AG04450 (cell line): Measurements from ENCODE around the gene RDX. TPM values are rescaled to one million over a fixed set of nuclear protein-coding genes. Genes with fewer than 3 reads are reported as not detected.

Experiments used
- CTCF ChIA-PET: fragments of 300-600, 350-600 bp; formaldehyde crosslinking; extraction: SDS; loops from one replicate; lab custom pipeline; 2022; ENCODE audit warnings: antibody characterized with exemption, inconsistent platforms; lab: Charles Lee
- POLR2A ChIA-PET: fragments of 350-600 bp; formaldehyde crosslinking; extraction: SDS; loops from one replicate; lab custom pipeline; 2021; ENCODE audit warnings: antibody characterized with exemption, inconsistent platforms; lab: Yijun Ruan, JAX
- DNase-seq: peaks from one replicate; pipeline ENCODE4 v3.0.0-alpha.2; 2011; ENCODE audit warnings: low read depth, low spot score
- H3K27ac ChIP-seq: one replicate; pipeline ENCODE4 v1.5.1; 2012; ENCODE audit warnings: low read depth, low read length, control low read depth
- H3K27me3 ChIP-seq: one replicate; pipeline ENCODE4 v1.6.0; 2012; ENCODE audit warnings: low read length; ENCODE audit not compliant: control insufficient read depth, insufficient read depth
- H3K4me3 ChIP-seq: 2 replicates; pipeline ENCODE4 v1.5.1; 2011; ENCODE audit warnings: mild to moderate bottlenecking, low read depth, low read length, control low read depth
- H3K9me3 ChIP-seq: 2 replicates; pipeline ENCODE4 v1.5.1; 2012; ENCODE audit warnings: low read length; ENCODE audit not compliant: control insufficient read depth, insufficient read depth
- CTCF ChIP-seq: IDR thresholded peaks from 2 replicates; pipeline ENCODE4 v1.5.1; 2011; ENCODE audit warnings: low read depth, low read length, control low read depth, inconsistent platforms
- polyA plus RNA-seq: library from polyadenylated mRNA; depleted of rRNA; stranded (reverse); fragments of >200 nt; gene quantifications from 2 replicates; pipeline ENCODE4 v1.2.3, GENCODE V29; 2011

The RDX gene
- polyA plus RNA-seq, 1 experiment = 92.3 TPM

- no peak for DNase-seq
- no peak overlapping the region for H3K27ac ChIP-seq
- CTCF ChIA-PET = interaction anchor here (0.7 kb wide), 1 partner anchor 14 kb away, joined by 3 read pairs; no protein-coding TSS in a partner anchor
Measured at GRCh38 chr11:110299006-110299785, 2.8 kb upstream of the RDX start.

GRCh38 chr11:110298301-110298765 is 1.9 kb upstream of the RDX start:
- POLR2A ChIA-PET = no interaction called here

More at GRCh38 chr11:110299006-110299785, 2.8 kb upstream of the RDX start:
- POLR2A ChIA-PET = no interaction called here
- no peak overlapping the region for H3K4me3 ChIP-seq
- H3K27me3 ChIP-seq = no peaks in the 10 kb centered on the region
- TF ChIP-seq CTCF = no peak
- no peaks in the 10 kb centered on the region; the same call in 1 of the 2 replicates for H3K9me3 ChIP-seq

GRCh38 chr11:110297726-110298300 is 1.4 kb upstream of the RDX start:
- POLR2A ChIA-PET = no interaction called here

More at GRCh38 chr11:110298301-110298765, 1.9 kb upstream of the RDX start:
- no peak for TF ChIP-seq CTCF
- Histone ChIP-seq H3K27me3 (no peaks in the 10 kb centered on the region), H3K27ac (no peak overlapping the region), H3K4me3 (no peak overlapping the region), H3K9me3 (no peaks in the 10 kb centered on the region; the same call in 1 of the 2 replicates)
- no peak for DNase-seq
- CTCF ChIA-PET = interaction anchor here (0.7 kb wide), 1 partner anchor 13 kb away, joined by 3 read pairs; no protein-coding TSS in a partner anchor

GRCh38 chr11:110297076-110297725 is 787 bp upstream of the RDX start:
- ChIA-PET POLR2A (interaction anchor here (1.0 kb wide), 1 partner anchor 16 kb away, joined by 4 read pairs; no protein-coding TSS in a partner anchor), CTCF (no interaction called here)
- DNase-seq = no peak
- no peak for TF ChIP-seq CTCF
- H3K4me3 ChIP-seq = peak overlapping the region; percentile 79
- H3K9me3 ChIP-seq = no peaks in the 10 kb centered on the region; the same call in 1 of the 2 replicates
- peak overlapping the region; percentile 73 for H3K27ac ChIP-seq
- H3K27me3 ChIP-seq = no peaks in the 10 kb centered on the region

More at GRCh38 chr11:110297726-110298300, 1.4 kb upstream of the RDX start:
- Histone ChIP-seq H3K27ac (no peak overlapping the region), H3K9me3 (no peaks in the 10 kb centered on the region; the same call in 1 of the 2 replicates), H3K27me3 (no peaks in the 10 kb centered on the region), H3K4me3 (no peak overlapping the region)
- no peak for TF ChIP-seq CTCF
- DNase-seq = no peak
- CTCF ChIA-PET = no interaction called here
